Right renal cortex interstitium (tissue), 3 donors: ENCODE results near the gene ABI3. TPM values are rescaled to one million over a fixed set of nuclear protein-coding genes. Genes with fewer than 3 reads are reported as not detected.
"Not testable (repeated sequence)": the region's sequence is repeated elsewhere in the genome, so short reads cannot be mapped to it uniquely, and the experiment has no call there.

ENCODE experiments used
- DNase-seq, 3 donors: peaks; one replicate each; pipeline ENCODE4 v3.0.0-alpha.2; 2013; ENCODE audit warnings: low read depth in 3 of 3, low spot score in 2 of 3
- polyA plus RNA-seq, 3 donors: library from polyadenylated mRNA; unstranded; fragments of 120-200 nt; gene quantifications; one replicate each; pipeline ENCODE4 v1.2.1, GENCODE V29; 2013; ENCODE audit not compliant: insufficient read length in 3 of 3

Gene ABI3, protein sequence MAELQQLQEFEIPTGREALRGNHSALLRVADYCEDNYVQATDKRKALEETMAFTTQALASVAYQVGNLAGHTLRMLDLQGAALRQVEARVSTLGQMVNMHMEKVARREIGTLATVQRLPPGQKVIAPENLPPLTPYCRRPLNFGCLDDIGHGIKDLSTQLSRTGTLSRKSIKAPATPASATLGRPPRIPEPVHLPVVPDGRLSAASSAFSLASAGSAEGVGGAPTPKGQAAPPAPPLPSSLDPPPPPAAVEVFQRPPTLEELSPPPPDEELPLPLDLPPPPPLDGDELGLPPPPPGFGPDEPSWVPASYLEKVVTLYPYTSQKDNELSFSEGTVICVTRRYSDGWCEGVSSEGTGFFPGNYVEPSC
- polyA plus RNA-seq: 1 to 10 TPM; 4.2 to 5.8 (median 4.7) TPM

- no peak for DNase-seq
Measured at GRCh38 chr17:49210158-49211029, at the start of gene ABI3, which contains the start of gene GNGT2. Gene ABI3, plus strand, starts transcription at chr17:49210707. Its CDS starts 18 bp downstream, at chr17:49210725. Gene GNGT2, minus strand, starts transcription at chr17:49210574. Its CDS starts 3,152 bp downstream, at chr17:49207422.

DNA sequence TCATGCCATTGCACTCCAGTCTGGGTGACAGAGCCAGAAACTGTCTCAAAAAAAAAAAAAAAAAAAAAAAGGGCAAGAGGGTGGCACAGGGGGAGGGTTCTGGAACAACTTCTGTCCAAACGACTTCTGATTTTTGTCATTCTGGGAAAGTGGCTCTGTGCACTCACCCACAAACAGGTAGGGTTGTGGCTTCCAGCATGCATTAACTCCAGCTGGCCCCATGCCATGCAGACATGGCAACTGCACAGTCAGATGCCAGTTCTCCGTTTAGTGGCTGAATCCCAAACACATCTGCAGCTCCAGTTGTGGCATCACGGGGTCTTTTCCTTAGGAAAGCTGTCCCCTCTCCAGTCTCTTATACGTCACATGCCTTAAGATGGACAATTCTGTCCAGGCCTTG lies 47.6 kb upstream of the ABI3 start:
- DNase-seq: no peak

- DNase-seq: no peak
Measured at GRCh38 chr17:49165143-49165542, 45.4 kb upstream of the ABI3 start.

DNA sequence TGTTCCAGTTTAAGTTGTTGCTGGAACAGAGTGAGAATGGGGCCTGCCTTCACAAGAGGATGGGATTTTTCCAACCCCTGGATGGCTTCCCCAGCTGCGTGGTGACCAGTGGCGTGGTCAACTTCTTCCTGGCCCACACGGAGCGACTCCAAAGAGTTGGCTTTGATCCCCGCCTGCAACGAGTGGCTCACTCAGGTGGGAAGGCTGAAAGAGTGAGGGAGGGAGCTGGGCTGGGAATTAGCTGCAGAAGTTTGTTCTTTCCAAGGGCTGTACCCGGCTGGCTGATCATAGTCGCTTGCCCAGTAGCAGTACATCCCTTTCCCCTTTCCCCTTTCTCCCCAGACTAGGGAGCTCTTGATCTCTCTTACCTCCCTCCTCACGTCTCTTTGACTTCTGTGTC lies 41.8 kb upstream of the ABI3 start:
- DNase-seq: no peak

DNA sequence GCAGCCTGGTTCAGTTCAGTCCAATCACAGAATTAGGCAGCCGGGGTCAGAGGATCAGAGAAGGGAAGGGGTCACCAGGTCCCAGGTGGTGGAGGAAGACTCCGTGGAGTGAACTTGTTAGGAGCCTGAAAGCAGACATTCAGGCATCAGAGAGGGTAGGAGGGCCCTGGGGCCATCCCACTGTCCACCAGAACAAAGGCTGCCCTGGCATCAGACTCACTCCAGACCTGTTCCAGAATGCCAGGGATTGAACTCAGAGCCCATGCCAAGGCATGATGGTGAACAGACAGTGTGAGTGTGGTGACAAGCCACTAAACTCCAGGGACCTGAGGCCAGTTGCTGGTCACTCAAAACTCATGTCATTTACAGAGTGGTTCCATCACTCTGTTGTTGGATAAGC lies 40.3 kb upstream of the ABI3 start:
- no peak for DNase-seq

GRCh38 chr17:49170711-49171110 lies 39.8 kb upstream of the ABI3 start:
- DNase-seq: not testable (repeated sequence)

GRCh38 chr17:49175978-49176377 lies 34.5 kb upstream of the ABI3 start:
- not testable (repeated sequence) for DNase-seq

DNA sequence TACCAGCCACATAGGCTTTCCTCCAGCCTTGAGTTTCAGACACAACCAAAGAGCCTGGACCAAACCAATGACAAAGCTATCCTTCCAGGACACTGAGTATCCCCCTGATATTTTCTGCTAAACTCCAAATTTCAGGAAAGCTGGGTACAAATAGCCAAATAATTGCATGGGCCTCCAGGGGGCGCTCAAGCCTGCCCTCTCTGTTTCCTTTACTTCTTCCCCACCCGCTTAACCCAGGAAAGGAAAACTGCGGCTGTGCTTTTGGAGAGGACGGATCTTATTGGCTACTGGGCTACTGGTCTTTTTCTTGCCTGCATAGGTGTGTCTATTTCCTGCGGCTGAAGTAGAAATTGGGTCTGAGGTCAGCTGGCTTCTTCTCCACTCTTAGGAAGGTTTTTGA lies 30.2 kb upstream of the ABI3 start:
- DNase-seq: no peak

DNA sequence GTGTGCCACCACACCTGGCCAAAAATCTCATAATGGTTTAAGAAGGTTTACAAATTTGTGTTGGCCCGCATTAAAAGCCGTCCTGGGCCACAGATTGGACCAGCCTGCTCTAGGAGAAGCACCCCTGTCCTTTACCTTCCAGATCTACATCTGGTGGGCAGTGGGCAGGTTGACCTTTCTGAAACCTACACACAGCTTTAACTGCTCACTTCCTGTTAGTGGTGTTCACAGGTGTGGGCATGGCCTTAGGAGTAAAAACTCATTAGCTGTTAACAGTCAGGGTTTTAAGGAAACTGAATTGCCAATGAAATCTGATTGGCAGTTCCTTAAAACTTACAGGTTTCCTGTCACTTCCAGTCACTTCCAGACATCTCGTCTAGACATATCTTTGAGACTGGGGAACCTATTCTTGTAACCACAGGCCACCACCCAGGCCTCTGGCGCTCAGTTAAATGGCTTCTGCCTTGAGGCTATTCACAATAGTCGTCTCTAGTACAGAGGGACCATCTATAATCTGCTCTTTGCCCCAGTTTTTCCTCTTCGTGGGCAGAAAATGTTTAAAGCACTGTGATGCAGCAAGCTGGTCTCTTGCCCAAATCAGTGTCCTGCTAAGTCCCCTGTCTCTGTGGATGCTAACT lies 29.4 kb upstream of the ABI3 start:
- no peak for DNase-seq

DNA sequence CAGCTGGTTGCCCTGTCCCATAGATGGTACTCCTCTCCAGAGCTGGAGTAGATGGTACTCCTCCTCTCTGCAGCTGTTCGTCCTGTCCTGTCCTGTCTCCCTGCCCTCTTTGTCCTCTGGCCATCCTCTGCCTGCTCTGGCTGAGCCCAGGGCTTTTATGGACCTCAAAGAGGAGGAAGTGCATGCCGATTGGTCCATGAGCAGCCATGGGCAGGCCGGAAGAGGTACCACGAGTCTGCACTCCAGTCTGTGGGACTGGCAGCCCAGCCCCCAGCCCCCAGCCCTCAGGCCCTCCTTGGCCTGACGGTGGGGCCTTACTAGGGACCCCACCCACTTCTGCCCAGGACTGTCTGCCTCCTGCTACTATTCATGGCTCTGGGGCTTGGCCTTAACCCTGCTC lies 27.2 kb upstream of the ABI3 start:
- DNase-seq: no peak

DNA sequence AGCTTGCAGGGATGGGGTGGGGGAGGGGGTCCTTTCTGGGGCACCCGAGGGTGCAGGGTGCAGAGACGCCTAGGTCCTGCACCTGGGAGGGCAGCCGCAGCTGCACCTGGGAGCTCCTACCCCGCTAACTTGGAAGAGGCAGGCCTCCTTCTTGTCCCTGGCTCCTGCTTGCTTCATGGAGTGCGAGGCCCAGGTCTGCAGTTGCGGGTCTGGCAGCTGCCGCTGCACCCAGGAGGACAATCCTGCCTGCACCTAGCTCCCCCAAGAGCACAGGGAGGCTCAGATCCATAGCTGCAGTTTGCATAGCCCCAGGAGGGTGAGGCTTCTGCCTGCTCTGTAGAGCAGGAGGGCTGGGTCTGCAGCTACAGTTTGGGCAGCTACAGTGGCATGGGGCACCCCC lies 26.7 kb upstream of the ABI3 start:
- no peak for DNase-seq

DNA sequence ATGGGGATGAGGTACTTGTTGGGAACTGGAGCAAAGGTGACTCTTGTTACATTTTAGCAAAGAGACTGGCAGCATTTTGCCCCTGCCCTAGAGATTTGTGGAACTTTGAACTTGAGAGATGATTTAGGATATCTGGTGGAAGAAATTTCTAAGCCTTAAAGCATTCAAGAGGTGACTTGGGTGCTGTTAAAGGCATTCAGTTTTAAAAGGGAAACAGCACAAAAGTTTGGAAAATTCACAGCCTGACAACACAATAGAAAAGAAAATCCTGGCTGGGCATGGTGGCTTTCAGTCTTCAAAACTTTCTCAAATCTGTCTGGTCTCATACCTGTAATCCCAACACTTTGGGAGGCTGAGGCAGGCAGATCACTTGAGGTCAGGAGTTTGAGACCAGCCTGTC lies 26.0 kb upstream of the ABI3 start:
- not testable (repeated sequence) for DNase-seq

DNA sequence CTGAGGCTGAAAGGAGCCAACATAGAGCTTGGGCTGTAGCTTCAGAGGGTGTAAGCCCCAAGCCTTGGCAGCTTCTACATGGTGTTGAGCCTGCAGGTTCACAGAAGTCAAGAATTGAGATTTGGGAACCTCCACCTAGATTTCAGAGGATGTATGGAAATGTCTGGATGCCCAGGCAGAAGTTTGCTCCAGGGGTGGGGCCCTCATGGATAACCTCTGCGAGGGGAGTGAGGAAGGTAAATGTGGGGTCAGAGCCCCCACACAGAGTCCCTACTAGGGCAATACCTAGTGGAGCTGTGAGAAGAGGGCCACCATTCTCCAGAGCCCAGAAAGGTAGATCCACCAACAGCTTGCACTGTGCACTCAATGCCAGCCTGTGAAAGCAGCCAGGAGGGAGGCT lies 25.1 kb upstream of the ABI3 start:
- not testable (repeated sequence) for DNase-seq

- DNase-seq: no peak
Measured at GRCh38 chr17:49187301-49187700, 23.2 kb upstream of the ABI3 start.

DNA sequence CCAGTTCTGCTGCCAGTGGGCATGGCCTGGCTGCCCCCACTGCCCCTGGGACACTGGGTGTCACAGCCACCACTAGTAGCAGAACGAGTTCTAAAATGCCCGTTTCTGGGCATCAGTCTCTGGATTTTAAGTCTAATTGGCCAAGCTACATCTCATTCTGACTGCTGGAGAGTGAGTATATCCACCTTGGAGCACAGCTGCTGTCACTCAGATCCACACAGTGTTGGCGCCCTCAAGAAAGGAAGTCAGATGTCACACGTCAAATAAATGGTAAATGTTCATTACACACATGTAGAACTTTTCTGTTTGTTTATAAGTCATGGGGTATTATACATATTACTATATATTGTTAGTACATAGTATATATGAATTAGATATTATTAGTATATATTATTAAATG lies 19.6 kb upstream of the ABI3 start:
- no peak for DNase-seq

- DNase-seq: no peak
Measured at GRCh38 chr17:49191409-49191916, 19.0 kb upstream of the ABI3 start.

GRCh38 chr17:49191917-49192741 lies 18.4 kb upstream of the ABI3 start:
- peak; percentile 80 to 86 (median 82) for DNase-seq

DNA sequence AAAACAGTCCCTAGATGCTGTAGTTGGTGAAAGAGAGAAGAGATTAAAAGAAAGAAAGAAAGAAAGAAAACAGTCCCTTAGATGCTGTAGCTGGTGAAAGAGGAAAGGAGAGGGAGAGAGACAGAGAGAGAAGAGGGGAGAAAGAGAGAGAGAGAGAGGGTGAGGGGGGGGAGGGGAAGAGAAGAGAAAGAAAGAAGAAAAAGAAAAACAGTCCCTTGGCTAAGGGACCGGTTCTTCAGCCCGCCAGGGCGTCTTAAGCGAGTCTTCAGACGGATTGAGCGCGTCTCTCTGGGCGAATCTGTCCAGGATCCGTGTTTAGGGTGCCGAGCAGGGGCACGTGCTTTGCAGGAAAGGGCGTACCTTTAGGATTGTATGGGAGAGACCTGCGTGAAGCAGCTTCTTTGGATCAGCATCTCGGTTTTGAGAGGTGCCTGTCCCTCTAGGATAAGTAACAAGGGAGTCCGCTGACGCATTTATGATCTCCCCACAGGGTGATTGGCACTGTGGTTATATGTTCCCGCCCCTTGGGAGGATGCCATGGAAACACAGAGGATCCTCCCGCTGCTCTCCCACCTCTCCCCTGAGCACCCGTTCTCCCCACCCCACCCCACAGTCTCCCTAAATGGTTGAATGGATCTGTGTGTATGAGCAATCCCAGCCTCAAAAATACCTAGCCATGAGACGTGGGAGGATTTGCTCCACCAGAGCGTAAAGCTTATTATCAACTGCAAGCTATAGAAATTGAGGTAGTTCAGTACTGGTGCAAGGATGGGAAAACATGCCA lies 16.8 kb upstream of the ABI3 start:
- DNase-seq: peak; percentile 67 to 75 (median 74)

GRCh38 chr17:49194297-49194607 lies 16.3 kb upstream of the ABI3 start:
- DNase-seq: no peak
